Measurements from ENCODE around the gene EPB41L5. TPM values are rescaled to one million over a fixed set of nuclear protein-coding genes. Genes with fewer than 3 reads are reported as not detected.

Gene EPB41L5
- total RNA-seq, 6 donors from 2014 or later, result 53.0 to 182 (median 92.3) TPM

DNA sequence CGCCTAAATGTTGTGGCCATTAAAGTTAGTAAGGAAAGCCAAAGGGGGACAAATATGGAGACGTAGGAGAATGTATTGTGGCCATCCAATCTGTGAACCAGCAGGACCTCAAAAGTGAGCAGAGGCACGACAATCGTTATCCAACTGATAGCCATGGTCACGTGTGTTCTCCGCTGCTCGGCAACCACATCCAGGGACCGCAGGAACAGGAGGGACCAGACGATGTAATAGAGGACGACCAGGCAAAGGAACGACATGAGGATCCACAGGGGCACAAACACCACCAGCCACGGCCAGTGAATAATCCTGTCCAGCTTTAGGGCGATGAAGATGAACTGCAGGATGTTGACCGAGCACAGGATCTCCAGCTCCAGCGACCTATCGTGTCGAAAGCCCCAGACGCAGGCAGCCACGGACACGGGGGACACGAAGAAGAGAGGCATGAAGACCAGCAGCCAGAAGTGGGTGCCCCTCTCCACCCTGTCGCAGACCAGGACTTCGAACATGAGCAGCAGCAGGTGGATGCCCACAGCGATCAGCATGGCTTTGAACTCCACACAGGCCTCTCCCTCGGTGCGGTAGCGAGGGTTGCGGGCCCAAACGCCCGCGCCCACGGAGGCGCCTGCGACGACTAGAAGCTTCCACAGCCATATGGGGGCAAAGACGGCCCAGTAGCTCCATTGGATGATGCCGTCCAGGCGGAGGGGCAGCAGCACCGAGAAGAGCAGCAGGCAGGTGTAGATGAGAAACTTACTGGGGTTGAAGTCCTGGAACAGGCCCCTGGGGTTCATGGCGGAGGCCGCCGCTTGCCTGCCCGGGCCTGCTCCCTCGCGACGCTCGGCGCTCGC lies 209.5 kb downstream of the EPB41L5 start:
- Histone ChIP-seq H3K4me3 (peak overlapping the region; percentile 74 to 85 (median 78)), H3K36me3 (peaks cover 0 to 19% (median 0%) of the 10 kb centered on the region in 4 donors), H3K27me3 (no peaks in the 10 kb centered on the region), H3K9me3 (no peaks in the 10 kb centered on the region), H3K27ac (peak overlapping the region; percentile 87 to 97 (median 94)), H3K4me1 (peaks cover 24 to 48% (median 29%) of the 10 kb centered on the region in 4 donors)
- WGBS, 2 donors, result 89 to 91% methylated on average over 40 to 49 of the region's 49 CpGs
- TF ChIP-seq POLR2AphosphoS5 (IDR thresholded peaks at IDR 0.05), result no peak
- no peak for TF ChIP-seq POLR2A (IDR thresholded peaks at IDR 0.05)
- TF ChIP-seq, protein P1, sequence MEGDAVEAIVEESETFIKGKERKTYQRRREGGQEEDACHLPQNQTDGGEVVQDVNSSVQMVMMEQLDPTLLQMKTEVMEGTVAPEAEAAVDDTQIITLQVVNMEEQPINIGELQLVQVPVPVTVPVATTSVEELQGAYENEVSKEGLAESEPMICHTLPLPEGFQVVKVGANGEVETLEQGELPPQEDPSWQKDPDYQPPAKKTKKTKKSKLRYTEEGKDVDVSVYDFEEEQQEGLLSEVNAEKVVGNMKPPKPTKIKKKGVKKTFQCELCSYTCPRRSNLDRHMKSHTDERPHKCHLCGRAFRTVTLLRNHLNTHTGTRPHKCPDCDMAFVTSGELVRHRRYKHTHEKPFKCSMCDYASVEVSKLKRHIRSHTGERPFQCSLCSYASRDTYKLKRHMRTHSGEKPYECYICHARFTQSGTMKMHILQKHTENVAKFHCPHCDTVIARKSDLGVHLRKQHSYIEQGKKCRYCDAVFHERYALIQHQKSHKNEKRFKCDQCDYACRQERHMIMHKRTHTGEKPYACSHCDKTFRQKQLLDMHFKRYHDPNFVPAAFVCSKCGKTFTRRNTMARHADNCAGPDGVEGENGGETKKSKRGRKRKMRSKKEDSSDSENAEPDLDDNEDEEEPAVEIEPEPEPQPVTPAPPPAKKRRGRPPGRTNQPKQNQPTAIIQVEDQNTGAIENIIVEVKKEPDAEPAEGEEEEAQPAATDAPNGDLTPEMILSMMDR (IDR thresholded peaks at IDR 0.05), result no peak
- no peak for TF ChIP-seq EP300 (IDR thresholded peaks at IDR 0.05)
- DNase-seq (no peak), ATAC-seq (ENCODE audit: low FRiP score in 2 of 2) (no peak)

DNA sequence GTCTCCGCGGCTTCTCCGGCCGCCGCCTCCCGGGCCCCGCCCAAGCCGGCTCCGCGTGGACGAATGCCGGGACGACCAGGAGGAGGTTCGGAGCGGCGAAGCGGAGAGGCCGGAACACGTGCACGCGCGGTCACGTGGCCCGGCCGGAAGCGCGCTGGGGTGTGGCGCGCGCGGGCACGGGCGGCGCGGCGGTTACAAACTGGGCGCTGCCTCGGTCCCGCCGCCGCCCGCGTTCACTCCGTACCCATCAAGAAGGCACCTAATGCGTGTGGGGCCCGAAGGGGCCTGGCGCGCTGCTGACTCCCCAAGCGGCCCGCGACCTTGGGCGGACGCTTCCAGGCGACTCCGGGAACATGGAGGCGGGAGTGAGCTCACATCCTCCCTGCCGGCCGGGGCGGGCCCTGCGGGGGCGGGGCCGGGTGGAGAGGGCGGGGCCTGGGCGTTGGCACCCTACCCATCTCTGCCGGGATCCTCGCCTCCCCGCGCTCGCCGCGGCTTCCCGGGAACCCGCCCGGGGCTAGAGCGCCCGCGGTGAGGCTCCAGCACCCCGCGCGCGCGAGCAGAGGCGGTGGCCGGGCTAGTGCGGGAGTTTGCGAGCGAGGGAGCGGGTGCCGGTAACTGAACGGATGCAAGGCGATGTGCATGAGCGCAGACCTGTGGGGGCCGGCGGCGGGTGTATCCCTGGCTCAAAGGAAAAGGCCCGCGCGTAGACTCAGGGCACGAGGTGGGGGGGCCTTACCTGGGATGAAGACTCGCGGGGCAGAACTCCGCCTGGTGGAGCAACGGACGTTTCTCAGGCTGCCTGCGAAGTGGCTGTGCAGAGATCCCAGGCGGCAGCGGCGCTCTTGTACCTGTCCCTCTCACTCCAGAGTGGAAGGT lies 210.4 kb downstream of the EPB41L5 start, which contains the start of gene TMEM185B:
Gene TMEM185B (minus strand): TSS at position 367 of the 879 bp plus-strand sequence. CDS start 424 bp downstream, outside the sequence.
- Histone ChIP-seq H3K27me3 (no peaks in the 10 kb centered on the region), H3K27ac (peak within 1 kb of the TSS; percentile 87 to 97 (median 94)), H3K4me3 (peak within 1 kb of the TSS; percentile 74 to 85 (median 78)), H3K4me1 (peaks cover 24 to 48% (median 29%) of the 10 kb centered on the region in 4 donors), H3K36me3 (peaks cover 0 to 15% (median 0%) of the 10 kb centered on the region in 4 donors), H3K9me3 (no peaks in the 10 kb centered on the region)
- WGBS, 2 donors, result 7 to 15% methylated on average over 4 to 61 of the region's 108 CpGs
- TF ChIP-seq, protein P1 (IDR thresholded peaks at IDR 0.05), result peak; percentile 4 to 68 (median 49)
- TF ChIP-seq POLR2A (IDR thresholded peaks at IDR 0.05) (peak in 3 of 4 donors; percentile 34 to 79 (median 73)), POLR2AphosphoS5 (IDR thresholded peaks at IDR 0.05) (peak; percentile 55 to 65), EP300 (IDR thresholded peaks at IDR 0.05) (peak in 1 of 4 donors; percentile 2)
- DNase-seq, result peak; percentile 93 to 100
- ATAC-seq (ENCODE audit: low FRiP score in 2 of 2), result peak; percentile 95 to 99

DNA sequence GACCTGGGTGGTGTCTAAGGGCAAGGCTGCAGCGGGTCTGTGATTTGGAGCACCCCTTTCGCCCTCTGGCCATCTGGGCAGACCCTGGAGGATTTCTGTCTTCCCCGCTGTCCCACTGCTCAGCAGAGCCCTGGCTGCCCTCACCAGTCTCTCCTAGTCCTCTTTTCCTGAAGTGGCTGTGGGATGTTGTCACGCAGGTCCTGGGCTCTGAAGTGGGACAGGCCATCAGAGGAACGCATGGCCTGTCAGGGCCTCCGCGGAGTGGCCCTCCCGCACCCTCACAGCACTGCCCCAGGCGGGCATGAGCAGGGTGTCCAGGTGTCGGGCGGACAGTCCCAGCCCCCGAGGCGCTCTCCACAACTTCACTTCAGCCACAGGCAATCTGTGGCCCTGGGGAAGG lies 211.4 kb downstream of the EPB41L5 start:
- peaks cover 0 to 7% (median 0%) of the 10 kb centered on the region in 4 donors for H3K36me3 ChIP-seq
- no peaks in the 10 kb centered on the region for H3K9me3 ChIP-seq
- peaks cover 24 to 48% (median 29%) of the 10 kb centered on the region in 4 donors for H3K4me1 ChIP-seq
- no peak for ATAC-seq (ENCODE audit: low FRiP score in 2 of 2)
- WGBS, 2 donors, result 90 to 92% methylated on average over 12 to 13 of the region's 13 CpGs
- H3K4me3 ChIP-seq, result peak overlapping the region in 2 of 4 donors; percentile 76 to 79
- no peaks in the 10 kb centered on the region for H3K27me3 ChIP-seq
- no peak for DNase-seq
- TF ChIP-seq EP300 (IDR thresholded peaks at IDR 0.05), result no peak
- TF ChIP-seq, protein P1 (IDR thresholded peaks at IDR 0.05), result no peak
- H3K27ac ChIP-seq, result peak overlapping the region in 3 of 4 donors; percentile 92 to 97 (median 95)

DNA sequence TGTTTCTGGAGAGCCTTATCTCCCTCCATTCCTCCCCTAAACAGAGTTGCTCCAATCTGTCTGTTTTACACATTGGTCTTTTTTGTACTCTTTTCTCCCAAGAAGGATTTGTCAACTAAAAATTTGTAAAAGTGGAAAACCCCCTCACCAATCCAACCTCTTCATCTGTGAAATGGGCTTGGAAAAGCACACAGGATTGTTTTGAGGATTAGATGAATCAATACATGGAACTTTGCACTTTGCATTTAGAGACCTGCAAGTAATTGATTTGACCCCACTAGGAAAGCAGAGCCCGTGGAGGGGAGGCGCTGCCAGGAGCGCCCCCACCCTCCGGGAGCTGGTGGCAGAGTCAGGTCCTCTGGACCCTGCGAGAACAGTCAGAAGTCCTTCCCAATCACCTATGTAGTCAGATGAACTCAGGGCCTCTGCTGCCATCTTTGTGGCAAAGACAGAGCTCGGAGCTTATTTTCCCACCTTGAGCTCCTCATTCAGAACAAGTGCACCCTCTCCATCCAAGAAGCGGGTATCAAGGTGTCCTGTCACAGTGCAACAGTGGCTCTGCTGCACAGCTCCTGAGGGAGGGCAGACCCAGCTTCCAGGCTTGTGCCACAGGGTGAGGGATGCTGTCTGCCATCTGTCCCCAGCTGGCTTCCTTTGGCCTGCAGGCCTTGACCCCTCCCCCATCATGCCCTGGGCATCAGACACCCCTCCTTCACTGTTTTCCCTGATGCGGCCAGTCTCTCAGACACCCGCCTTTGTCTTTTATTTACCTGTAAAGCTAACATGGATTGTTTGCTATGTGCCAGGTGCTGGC lies 212.1 kb downstream of the EPB41L5 start:
- Histone ChIP-seq H3K27ac (peak overlapping the region in 1 of 4 donors; percentile 97), H3K36me3 (peaks cover 0 to 5% (median 0%) of the 10 kb centered on the region in 4 donors), H3K4me3 (no peak overlapping the region), H3K27me3 (no peaks in the 10 kb centered on the region), H3K9me3 (no peaks in the 10 kb centered on the region), H3K4me1 (peaks cover 24 to 43% (median 29%) of the 10 kb centered on the region in 4 donors)
- no peak for ATAC-seq (ENCODE audit: low FRiP score in 2 of 2)
- no peak for DNase-seq
- no peak for TF ChIP-seq POLR2A (IDR thresholded peaks at IDR 0.05)
- no peak for TF ChIP-seq POLR2AphosphoS5 (IDR thresholded peaks at IDR 0.05)
- no peak for TF ChIP-seq EP300 (IDR thresholded peaks at IDR 0.05)
- TF ChIP-seq, protein P1 (IDR thresholded peaks at IDR 0.05), result no peak
- WGBS, 2 donors, result 89 to 97% methylated on average over 6 to 9 of the region's 9 CpGs

Measured in upper lobe of left lung (tissue), 6 donors.